ENCODE results near the gene TBC1D2B. TPM values are rescaled to one million over a fixed set of nuclear protein-coding genes. Genes with fewer than 3 reads are reported as not detected.

Gene TBC1D2B
- total RNA-seq: 100 to 1,000 TPM in 1 of 6 donors, 10 to 100 TPM in 5; 31.5 to 103 (median 64.2) TPM

- WGBS, 2 donors: 0 to 1% methylated on average over 16 to 48 of the region's 104 CpGs
- H3K9me3 ChIP-seq: no peaks in the 10 kb centered on the region
- TF ChIP-seq CTCF (IDR thresholded peaks at IDR 0.05): peak in 2 of 6 experiments; percentile 17 to 27
- peak in 1 of 2 donors; percentile 52 for TF ChIP-seq POLR2AphosphoS5 (IDR thresholded peaks at IDR 0.05)
- no peak for TF ChIP-seq EP300 (IDR thresholded peaks at IDR 0.05)
- TF ChIP-seq POLR2A (IDR thresholded peaks at IDR 0.05): peak in 2 of 4 donors; percentile 58 to 65
- H3K4me1 ChIP-seq: peaks cover 33 to 66% (median 62%) of the 10 kb centered on the region in 4 donors
- H3K36me3 ChIP-seq: no peaks in the 10 kb centered on the region
- H3K4me3 ChIP-seq: peak within 1 kb of the TSS; percentile 93 to 98 (median 96)
- no peaks in the 10 kb centered on the region for H3K27me3 ChIP-seq
- peak; percentile 74 to 95 for DNase-seq
- peak; percentile 67 to 80 for ATAC-seq (ENCODE audit: low FRiP score in 2 of 2)
- H3K27ac ChIP-seq: peak within 1 kb of the TSS; percentile 94 to 97 (median 96)
Measured at GRCh38 chr15:78077053-78077870, at the start of gene TBC1D2B. TBC1D2B (minus strand) TSS chr15:78077711; CDS start chr15:78077652, 59 bp downstream.

- H3K27ac ChIP-seq: no peak overlapping the region
- no peaks in the 10 kb centered on the region for H3K27me3 ChIP-seq
- H3K4me1 ChIP-seq: peaks cover 0 to 8% (median 7%) of the 10 kb centered on the region in 4 donors
- H3K36me3 ChIP-seq: no peaks in the 10 kb centered on the region
- no peaks in the 10 kb centered on the region for H3K9me3 ChIP-seq
- no peak overlapping the region for H3K4me3 ChIP-seq
- WGBS, 2 donors: 85 to 92% methylated on average over 3 of the region's 3 CpGs
- no peak for ATAC-seq (ENCODE audit: low FRiP score in 2 of 2)
- no peak for DNase-seq
- TF ChIP-seq CTCF (IDR thresholded peaks at IDR 0.05) (no peak), POLR2A (IDR thresholded peaks at IDR 0.05) (no peak), POLR2AphosphoS5 (IDR thresholded peaks at IDR 0.05) (no peak), EP300 (IDR thresholded peaks at IDR 0.05) (no peak)
Measured at GRCh38 chr15:78125267-78125666, 47.8 kb upstream of the TBC1D2B start.

GRCh38 chr15:78120523-78120922 lies 43.0 kb upstream of the TBC1D2B start:
- no peaks in the 10 kb centered on the region for H3K36me3 ChIP-seq
- H3K27ac ChIP-seq: no peak overlapping the region
- no peak for DNase-seq
- no peak overlapping the region for H3K4me3 ChIP-seq
- ATAC-seq (ENCODE audit: low FRiP score in 2 of 2): no peak
- no peaks in the 10 kb centered on the region for H3K27me3 ChIP-seq
- no peaks in the 10 kb centered on the region for H3K4me1 ChIP-seq
- WGBS, 2 donors: 80 to 89% methylated on average over 4 to 5 of the region's 5 CpGs
- H3K9me3 ChIP-seq: no peaks in the 10 kb centered on the region
- TF ChIP-seq EP300 (IDR thresholded peaks at IDR 0.05): no peak
- no peak for TF ChIP-seq POLR2AphosphoS5 (IDR thresholded peaks at IDR 0.05)
- no peak for TF ChIP-seq CTCF (IDR thresholded peaks at IDR 0.05)
- TF ChIP-seq POLR2A (IDR thresholded peaks at IDR 0.05): no peak

- DNase-seq: no peak
- ATAC-seq (ENCODE audit: low FRiP score in 2 of 2): no peak
- 82 to 84% methylated on average over 2 to 3 of the region's 3 CpGs for WGBS, 2 donors
Measured at GRCh38 chr15:78112551-78112950, 35.0 kb upstream of the TBC1D2B start.

More at GRCh38 chr15:78112551-78112950, 35.0 kb upstream of the TBC1D2B start:
- no peak for TF ChIP-seq CTCF (IDR thresholded peaks at IDR 0.05)
- TF ChIP-seq POLR2AphosphoS5 (IDR thresholded peaks at IDR 0.05): no peak
- no peak for TF ChIP-seq EP300 (IDR thresholded peaks at IDR 0.05)
- TF ChIP-seq POLR2A (IDR thresholded peaks at IDR 0.05): no peak
- H3K36me3 ChIP-seq: no peaks in the 10 kb centered on the region
- H3K27ac ChIP-seq: no peak overlapping the region
- H3K27me3 ChIP-seq: no peaks in the 10 kb centered on the region
- no peaks in the 10 kb centered on the region for H3K9me3 ChIP-seq
- H3K4me1 ChIP-seq: peaks cover 0 to 6% (median 0%) of the 10 kb centered on the region in 4 donors
- no peak overlapping the region for H3K4me3 ChIP-seq

Data from upper lobe of left lung (tissue), 6 donors.